MG63 (cell line): ENCODE results near the gene ADRA1B. TPM values are rescaled to one million over a fixed set of nuclear protein-coding genes. Genes with fewer than 3 reads are reported as not detected.
"Not testable (repeated sequence)": the region's sequence is repeated elsewhere in the genome, so short reads cannot be mapped to it uniquely, and the experiment has no call there.

Experiments used
- DNase-seq: peaks from one replicate; pipeline ENCODE4 v3.0.0-alpha.2; 2020
- H3K27me3 ChIP-seq: fragments of 250-450 bp; sonication (Bioruptor Pico); 2 replicates; pipeline ENCODE4 v1.5.1; 2020; ENCODE audit warnings: mild to moderate bottlenecking, moderate library complexity
- H3K36me3 ChIP-seq: fragments of 250-450 bp; sonication (Bioruptor Pico); 2 replicates; pipeline ENCODE4 v1.5.1; 2020; ENCODE audit warnings: mild to moderate bottlenecking, moderate library complexity
- H3K4me3 ChIP-seq: fragments of 250-450 bp; sonication (Bioruptor Pico); 2 replicates; pipeline ENCODE4 v1.5.1; 2020; ENCODE audit warnings: mild to moderate bottlenecking, moderate library complexity
- H3K9me3 ChIP-seq: fragments of 250-450 bp; sonication (Bioruptor Pico); 2 replicates; pipeline ENCODE4 v1.5.1; 2020; ENCODE audit warnings: mild to moderate bottlenecking, moderate library complexity
- total RNA-seq: library from RNA; depleted of rRNA; stranded (reverse); fragments of >200 nt; shearing (Covaris generic); gene quantifications from 2 replicates; pipeline ENCODE4 v1.2.3, GENCODE V29; 2014; ENCODE audit warnings: low replicate concordance; rRNA removed

The ADRA1B gene
- total RNA-seq, 1 experiment from 2014 or later = 0.56 TPM

DNA sequence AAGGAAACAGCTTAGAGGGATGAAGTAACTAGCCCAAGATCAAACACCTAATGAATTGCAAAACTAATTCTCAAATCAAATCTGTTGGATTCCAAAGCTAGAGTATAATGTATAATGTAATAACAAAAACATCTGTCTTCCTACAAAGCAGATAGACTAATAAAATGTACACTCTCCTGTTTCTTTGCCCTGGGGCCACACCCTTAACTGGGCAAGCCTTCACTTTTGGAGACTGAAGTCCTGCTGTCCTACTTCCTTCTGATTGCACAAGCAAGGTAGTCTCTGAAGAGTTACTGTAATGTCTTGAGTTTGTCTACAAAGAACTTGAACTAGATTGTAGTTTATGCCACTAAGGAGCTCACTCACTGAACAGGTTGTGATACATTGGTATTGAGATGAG lies 95.2 kb downstream of the ADRA1B start:
- Histone ChIP-seq H3K4me3 (no peak overlapping the region), H3K9me3 (no peaks in the 10 kb centered on the region), H3K36me3 (peaks cover 44% of the 10 kb centered on the region), H3K27me3 (no peaks in the 10 kb centered on the region)
- DNase-seq = no peak

DNA sequence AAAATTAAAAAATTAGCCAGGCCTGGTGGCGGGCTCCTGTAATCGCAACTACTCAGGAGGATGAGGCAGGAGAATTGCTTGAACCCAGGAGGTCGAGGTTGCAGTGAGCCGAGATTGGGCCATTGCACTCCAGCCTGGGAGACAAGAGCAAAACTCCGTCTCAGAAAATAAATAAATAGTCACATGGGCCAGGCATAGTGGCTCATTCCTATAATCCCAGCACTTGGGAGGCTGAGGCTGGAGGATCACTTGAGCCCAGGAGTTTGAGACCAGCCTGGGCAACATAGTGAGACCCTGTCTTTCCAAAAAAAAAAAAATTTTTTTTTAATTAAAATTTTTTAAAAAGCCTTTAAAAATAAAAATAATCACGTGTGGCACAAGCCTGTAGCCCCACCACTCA lies 97.9 kb downstream of the ADRA1B start:
- peaks cover 60% of the 10 kb centered on the region for H3K36me3 ChIP-seq
- not testable (repeated sequence) for H3K4me3 ChIP-seq, DNase-seq, H3K27me3 ChIP-seq, H3K9me3 ChIP-seq

- Histone ChIP-seq H3K4me3 (no peak overlapping the region), H3K9me3 (no peaks in the 10 kb centered on the region), H3K36me3 (peaks cover 59% of the 10 kb centered on the region), H3K27me3 (no peaks in the 10 kb centered on the region)
- DNase-seq = no peak
These were observed 102.8 kb downstream of the ADRA1B start for GRCh38 chr5:160018945-160019625.

GRCh38 chr5:160020266-160020770 lies 104.0 kb downstream of the ADRA1B start:
- DNase-seq = no peak
- H3K36me3 ChIP-seq = peaks cover 62% of the 10 kb centered on the region
- H3K9me3 ChIP-seq = no peaks in the 10 kb centered on the region
- no peak overlapping the region for H3K4me3 ChIP-seq
- no peaks in the 10 kb centered on the region for H3K27me3 ChIP-seq

GRCh38 chr5:160020964-160021363 lies 104.7 kb downstream of the ADRA1B start:
- DNase-seq = no peak
- H3K9me3 ChIP-seq = no peaks in the 10 kb centered on the region
- H3K4me3 ChIP-seq = no peak overlapping the region
- H3K27me3 ChIP-seq = no peaks in the 10 kb centered on the region
- H3K36me3 ChIP-seq = peaks cover 64% of the 10 kb centered on the region

DNA sequence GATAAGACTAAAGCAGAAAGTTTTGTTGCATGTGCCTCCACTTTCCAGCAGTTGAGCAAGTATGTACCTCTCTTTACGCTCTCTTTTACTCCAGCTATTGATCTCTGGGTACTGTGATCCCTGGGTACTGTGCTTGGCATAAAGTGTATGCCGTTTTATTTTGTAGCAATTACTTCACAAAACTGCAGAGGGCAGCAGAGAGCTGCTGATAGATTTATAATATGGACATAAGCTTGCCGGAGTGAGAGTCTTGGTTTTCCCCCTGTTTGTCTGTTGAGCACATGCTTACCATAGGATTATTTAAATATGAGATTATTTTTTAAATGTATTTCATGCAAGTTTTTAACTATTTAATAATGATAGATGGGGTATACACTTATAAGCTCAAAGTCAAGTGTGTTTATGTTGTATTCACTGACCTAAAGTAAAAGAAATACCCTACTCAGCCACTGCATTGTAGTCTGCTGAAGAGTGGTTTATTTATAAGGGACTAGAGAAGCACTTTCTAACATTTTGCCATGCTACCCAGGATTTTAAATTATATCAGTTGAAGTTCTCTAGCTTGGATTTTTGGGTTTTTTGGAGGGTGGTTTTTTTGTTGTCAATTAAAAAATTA lies 105.7 kb downstream of the ADRA1B start:
- H3K4me3 ChIP-seq = no peak overlapping the region
- no peaks in the 10 kb centered on the region for H3K27me3 ChIP-seq
- no peaks in the 10 kb centered on the region for H3K9me3 ChIP-seq
- peak; percentile 23 for DNase-seq
- H3K36me3 ChIP-seq = peaks cover 62% of the 10 kb centered on the region

Other genes with a start within 250 kb of the ADRA1B start
- 52.3 and 59.6 TPM in 2 replicates for gene TTC1, start 92.7 kb downstream of the ADRA1B start, total RNA-seq
- gene PWWP2A, start 203.0 kb downstream of the ADRA1B start, total RNA-seq = 20.4 and 27.0 TPM in 2 replicates